Tibial nerve (tissue), 4 donors: ENCODE measurements around the gene C2orf81.

Experiments used
- CTCF ChIP-seq, 5 experiments: fragments of 200-600 bp in 3 of 5; fragments of 450-650 bp in 2 of 5; sonication (generic) in 3 of 5; IDR thresholded peaks; one replicate each; pipeline ENCODE4 v1.5.1; 2016 to 2019; ENCODE audit warnings: antibody characterized with exemption in 5 of 5, mild to moderate bottlenecking in 3 of 5, moderate library complexity in 2 of 5
- EP300 ChIP-seq, 2 donors: sonication (generic); formaldehyde crosslinking; IDR thresholded peaks; one replicate each; pipeline ENCODE4 v1.6.1; 2017; ENCODE audit warnings: antibody characterized with exemption in 2 of 2, mild to moderate bottlenecking in 1 of 2
- POLR2A ChIP-seq, 2 donors: fragments of 450-650 bp; IDR thresholded peaks; one replicate each; pipeline ENCODE4 v1.6.1; 2017; ENCODE audit warnings: antibody characterized with exemption in 2 of 2, mild to moderate bottlenecking in 2 of 2, moderate library complexity in 2 of 2

GRCh38 chr2:74464406-74464805 is 43.0 kb upstream of the C2orf81 start:
- TF ChIP-seq CTCF (IDR thresholded peaks at IDR 0.05) (no peak), POLR2A (IDR thresholded peaks at IDR 0.05) (no peak), EP300 (IDR thresholded peaks at IDR 0.05) (no peak)
